Sigmoid colon (tissue), 4 donors: ENCODE measurements around the gene SUPT3H.

Experiments used
- EP300 ChIP-seq, 4 donors: sonication (generic); formaldehyde crosslinking; IDR thresholded peaks; one replicate each; pipeline ENCODE4 v1.6.1; 2017; ENCODE audit warnings: antibody characterized with exemption in 4 of 4
- POLR2A ChIP-seq, 2 donors: fragments of 450-650 bp; IDR thresholded peaks; one replicate each; pipeline ENCODE4 v1.6.1; 2016; ENCODE audit warnings: antibody characterized with exemption in 2 of 2, mild to moderate bottlenecking in 2 of 2, moderate library complexity in 2 of 2
- POLR2AphosphoS5 ChIP-seq, 4 donors: sonication (generic); formaldehyde crosslinking; IDR thresholded peaks; one replicate each; pipeline ENCODE4 v1.6.1; 2017; ENCODE audit warnings: antibody characterized with exemption in 4 of 4
- TF ChIP-seq, protein P1 (sequence below), 4 experiments: fragments of 450-650 bp in 3 of 4; fragments of 200-600 bp in 1 of 4; IDR thresholded peaks; one replicate each; pipeline ENCODE4 v1.5.1; 2016 to 2019; ENCODE audit warnings: antibody characterized with exemption in 4 of 4, mild to moderate bottlenecking in 3 of 4, moderate library complexity in 2 of 4

GRCh38 chr6:44849806-44850205 lies 527.9 kb downstream of the SUPT3H start:
- TF ChIP-seq, protein P1, sequence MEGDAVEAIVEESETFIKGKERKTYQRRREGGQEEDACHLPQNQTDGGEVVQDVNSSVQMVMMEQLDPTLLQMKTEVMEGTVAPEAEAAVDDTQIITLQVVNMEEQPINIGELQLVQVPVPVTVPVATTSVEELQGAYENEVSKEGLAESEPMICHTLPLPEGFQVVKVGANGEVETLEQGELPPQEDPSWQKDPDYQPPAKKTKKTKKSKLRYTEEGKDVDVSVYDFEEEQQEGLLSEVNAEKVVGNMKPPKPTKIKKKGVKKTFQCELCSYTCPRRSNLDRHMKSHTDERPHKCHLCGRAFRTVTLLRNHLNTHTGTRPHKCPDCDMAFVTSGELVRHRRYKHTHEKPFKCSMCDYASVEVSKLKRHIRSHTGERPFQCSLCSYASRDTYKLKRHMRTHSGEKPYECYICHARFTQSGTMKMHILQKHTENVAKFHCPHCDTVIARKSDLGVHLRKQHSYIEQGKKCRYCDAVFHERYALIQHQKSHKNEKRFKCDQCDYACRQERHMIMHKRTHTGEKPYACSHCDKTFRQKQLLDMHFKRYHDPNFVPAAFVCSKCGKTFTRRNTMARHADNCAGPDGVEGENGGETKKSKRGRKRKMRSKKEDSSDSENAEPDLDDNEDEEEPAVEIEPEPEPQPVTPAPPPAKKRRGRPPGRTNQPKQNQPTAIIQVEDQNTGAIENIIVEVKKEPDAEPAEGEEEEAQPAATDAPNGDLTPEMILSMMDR (IDR thresholded peaks at IDR 0.05) = no peak
- no peak for TF ChIP-seq POLR2A (IDR thresholded peaks at IDR 0.05)
- TF ChIP-seq EP300 (IDR thresholded peaks at IDR 0.05) = no peak
- TF ChIP-seq POLR2AphosphoS5 (IDR thresholded peaks at IDR 0.05) = no peak
